Measurements from ENCODE around the gene DUSP1.

The DUSP1 gene

DNA sequence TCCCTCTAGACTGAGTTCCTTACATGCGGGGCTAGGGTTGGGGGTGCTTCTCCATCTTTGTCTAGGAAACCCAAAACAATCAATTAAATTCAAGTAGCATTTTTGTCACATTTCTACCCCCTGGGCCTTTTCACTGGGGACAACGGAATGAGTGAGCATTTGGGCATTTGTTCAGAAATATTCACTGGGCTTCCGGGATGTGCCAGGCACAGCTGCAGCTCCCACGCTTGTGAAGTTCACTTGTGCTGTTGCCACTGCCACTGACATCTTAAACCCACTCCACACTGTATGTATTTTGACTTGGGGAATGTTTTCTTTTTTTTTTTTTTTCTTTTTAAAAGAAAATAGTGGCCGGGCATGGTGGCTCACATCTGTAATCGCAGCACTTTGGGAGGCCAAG, 31.6 kb downstream of the DUSP1 start:
- H3K27ac ChIP-seq, result no peak overlapping the region
- no peaks in the 10 kb centered on the region for H3K27me3 ChIP-seq (ENCODE audit: insufficient read depth, low read depth, severe bottlenecking)
- no peaks in the 10 kb centered on the region for H3K36me3 ChIP-seq
- TF ChIP-seq, protein P1, sequence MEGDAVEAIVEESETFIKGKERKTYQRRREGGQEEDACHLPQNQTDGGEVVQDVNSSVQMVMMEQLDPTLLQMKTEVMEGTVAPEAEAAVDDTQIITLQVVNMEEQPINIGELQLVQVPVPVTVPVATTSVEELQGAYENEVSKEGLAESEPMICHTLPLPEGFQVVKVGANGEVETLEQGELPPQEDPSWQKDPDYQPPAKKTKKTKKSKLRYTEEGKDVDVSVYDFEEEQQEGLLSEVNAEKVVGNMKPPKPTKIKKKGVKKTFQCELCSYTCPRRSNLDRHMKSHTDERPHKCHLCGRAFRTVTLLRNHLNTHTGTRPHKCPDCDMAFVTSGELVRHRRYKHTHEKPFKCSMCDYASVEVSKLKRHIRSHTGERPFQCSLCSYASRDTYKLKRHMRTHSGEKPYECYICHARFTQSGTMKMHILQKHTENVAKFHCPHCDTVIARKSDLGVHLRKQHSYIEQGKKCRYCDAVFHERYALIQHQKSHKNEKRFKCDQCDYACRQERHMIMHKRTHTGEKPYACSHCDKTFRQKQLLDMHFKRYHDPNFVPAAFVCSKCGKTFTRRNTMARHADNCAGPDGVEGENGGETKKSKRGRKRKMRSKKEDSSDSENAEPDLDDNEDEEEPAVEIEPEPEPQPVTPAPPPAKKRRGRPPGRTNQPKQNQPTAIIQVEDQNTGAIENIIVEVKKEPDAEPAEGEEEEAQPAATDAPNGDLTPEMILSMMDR (IDR thresholded peaks at IDR 0.05; ENCODE audit: low read depth, low read length), result no peak
- no peak overlapping the region for H3K4me3 ChIP-seq (ENCODE audit: low read depth, low read length)
- DNase-seq, result no peak
- no peaks in the 10 kb centered on the region for H3K9me3 ChIP-seq (ENCODE audit: severe bottlenecking)

DNA sequence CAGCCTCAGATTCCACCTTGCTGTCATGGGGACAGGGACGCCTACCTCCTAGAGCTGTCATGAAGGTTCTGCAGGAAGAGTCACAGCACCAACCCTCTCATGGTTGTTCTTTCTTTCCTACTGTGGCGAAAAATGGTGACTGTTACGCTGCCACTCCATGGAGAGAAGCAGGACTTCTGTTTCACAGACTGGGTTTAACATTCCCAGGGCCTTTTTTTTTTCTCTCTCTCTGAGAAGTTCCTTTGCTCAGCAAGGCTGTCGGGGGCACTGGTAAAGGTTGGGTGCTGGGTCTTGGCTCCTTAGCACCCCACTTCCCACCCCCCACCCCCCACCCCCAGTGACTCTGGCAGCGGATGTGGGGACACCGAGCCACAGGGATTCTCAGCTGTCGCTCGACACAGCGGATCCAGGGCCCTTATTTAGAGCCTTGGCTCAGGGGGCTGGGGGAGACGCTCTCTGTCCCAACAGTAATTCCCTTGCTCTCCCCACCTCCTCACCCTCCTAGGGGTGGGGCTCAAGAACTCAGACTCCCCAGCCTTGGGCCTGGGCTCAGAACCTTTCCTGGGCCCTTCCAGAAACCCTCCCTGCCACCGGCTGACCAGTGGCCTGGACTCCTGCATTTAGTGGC, 34.4 kb downstream of the DUSP1 start:
- no peak for DNase-seq
- H3K9me3 ChIP-seq (ENCODE audit: severe bottlenecking), result no peaks in the 10 kb centered on the region
- H3K27ac ChIP-seq, result no peak overlapping the region
- H3K4me3 ChIP-seq (ENCODE audit: low read depth, low read length), result no peak overlapping the region
- TF ChIP-seq, protein P1 (IDR thresholded peaks at IDR 0.05; ENCODE audit: low read depth, low read length), result no peak
- no peaks in the 10 kb centered on the region for H3K27me3 ChIP-seq (ENCODE audit: insufficient read depth, low read depth, severe bottlenecking)
- no peaks in the 10 kb centered on the region for H3K36me3 ChIP-seq

DNA sequence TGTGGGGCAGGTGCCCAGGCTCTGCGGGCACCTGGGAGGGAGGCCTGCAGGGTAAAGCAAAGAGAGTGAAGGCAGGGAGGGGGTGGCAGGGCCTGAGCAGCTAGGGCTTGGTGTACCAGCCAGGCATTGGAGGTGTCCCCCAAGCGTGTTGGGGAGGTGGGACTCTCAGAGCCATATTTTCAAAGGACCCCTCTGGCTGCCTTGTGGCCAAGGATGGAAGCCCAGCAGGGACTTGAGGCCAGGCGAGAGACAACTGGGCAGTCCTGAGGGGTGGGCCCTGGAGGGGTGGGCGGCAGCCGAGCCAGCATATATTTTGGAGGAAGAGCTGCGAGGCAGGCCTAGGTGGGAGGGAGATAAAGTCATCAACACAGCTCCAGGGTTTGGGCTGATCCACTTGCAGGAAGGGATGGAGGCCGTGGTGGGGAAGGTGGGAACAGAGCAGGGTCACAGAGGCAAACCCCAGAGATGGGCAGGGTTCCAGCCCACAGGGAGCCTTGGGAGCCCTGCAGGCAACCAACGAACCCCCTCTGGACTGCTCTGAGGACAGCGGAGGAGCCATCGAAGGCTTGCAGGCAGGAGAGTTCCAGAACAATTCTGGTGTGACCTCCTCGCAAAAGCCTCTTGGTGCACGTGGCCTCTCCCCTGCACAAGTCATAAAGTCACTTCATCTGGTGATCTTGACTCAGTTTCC, 35.7 kb downstream of the DUSP1 start:
- Histone ChIP-seq H3K9me3 (ENCODE audit: severe bottlenecking) (no peaks in the 10 kb centered on the region), H3K27me3 (ENCODE audit: insufficient read depth, low read depth, severe bottlenecking) (no peaks in the 10 kb centered on the region), H3K4me3 (ENCODE audit: low read depth, low read length) (no peak overlapping the region), H3K36me3 (no peaks in the 10 kb centered on the region), H3K27ac (no peak overlapping the region)
- TF ChIP-seq, protein P1 (IDR thresholded peaks at IDR 0.05; ENCODE audit: low read depth, low read length), result no peak
- DNase-seq, result no peak

DNA sequence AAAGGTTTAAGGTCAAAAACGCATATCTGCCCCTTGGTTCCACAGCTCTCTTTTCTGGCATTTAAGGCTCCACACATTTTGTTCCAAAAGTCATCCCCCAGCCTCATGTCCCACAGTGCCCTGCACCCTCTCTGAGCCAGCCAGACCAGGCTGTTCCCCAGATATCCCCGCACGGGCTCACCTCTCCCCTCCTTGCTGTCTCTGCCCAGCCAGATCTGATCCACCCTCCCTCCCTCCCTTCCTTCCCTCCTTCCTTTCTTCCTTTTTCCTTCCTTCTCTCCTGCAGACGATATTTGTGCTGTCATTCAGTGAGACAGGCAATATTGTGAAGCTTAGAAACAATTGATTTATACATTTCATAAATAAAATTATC, 37.0 kb downstream of the DUSP1 start:
- no peak for DNase-seq
- H3K36me3 ChIP-seq, result no peaks in the 10 kb centered on the region
- no peak overlapping the region for H3K27ac ChIP-seq
- H3K4me3 ChIP-seq (ENCODE audit: low read depth, low read length), result no peak overlapping the region
- H3K9me3 ChIP-seq (ENCODE audit: severe bottlenecking), result no peaks in the 10 kb centered on the region
- TF ChIP-seq, protein P1 (IDR thresholded peaks at IDR 0.05; ENCODE audit: low read depth, low read length), result no peak
- no peaks in the 10 kb centered on the region for H3K27me3 ChIP-seq (ENCODE audit: insufficient read depth, low read depth, severe bottlenecking)

DNA sequence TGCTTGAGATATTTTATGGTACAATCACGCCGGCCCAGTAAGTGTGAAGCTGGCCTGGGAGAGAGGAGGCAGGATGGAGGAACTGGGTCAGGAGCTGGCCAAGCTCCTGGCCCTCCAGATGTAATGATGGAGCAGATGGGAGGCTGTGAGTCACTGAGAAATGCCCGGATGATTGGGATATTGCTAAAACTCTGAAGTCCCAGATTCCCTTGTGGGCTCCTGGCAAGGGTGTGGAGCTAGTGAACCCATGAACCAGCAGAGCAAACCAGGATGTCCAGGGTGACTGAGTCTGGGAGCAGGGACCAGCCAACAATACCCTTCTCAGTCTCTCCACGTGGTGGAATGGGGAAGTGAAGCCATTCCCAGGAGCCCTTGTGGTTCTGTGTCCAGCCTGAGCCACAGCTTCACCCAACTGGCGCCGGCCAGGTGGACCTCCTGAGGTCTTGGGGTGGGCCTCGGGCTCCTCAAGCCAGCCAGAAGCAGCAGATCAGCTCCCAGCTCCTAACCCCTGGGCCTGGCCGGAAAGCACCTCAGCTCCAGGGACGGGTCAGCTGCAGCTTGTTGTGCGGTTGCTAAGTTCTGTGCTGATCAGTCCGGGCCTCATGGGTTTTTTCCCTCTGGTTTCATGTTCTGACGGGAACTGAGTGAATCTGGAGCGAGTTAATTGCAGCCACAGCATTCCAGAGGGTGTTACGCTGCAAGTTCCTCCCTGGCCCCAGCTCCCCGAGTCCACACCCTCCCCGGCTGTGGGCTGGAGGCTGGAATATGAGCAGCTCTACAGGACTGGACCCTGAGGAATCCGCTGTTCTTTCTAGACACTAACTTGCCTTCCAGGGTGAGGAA, 37.6 kb downstream of the DUSP1 start:
- H3K4me3 ChIP-seq (ENCODE audit: low read depth, low read length), result no peak overlapping the region
- no peaks in the 10 kb centered on the region for H3K36me3 ChIP-seq
- no peak for DNase-seq
- no peak overlapping the region for H3K27ac ChIP-seq
- H3K27me3 ChIP-seq (ENCODE audit: insufficient read depth, low read depth, severe bottlenecking), result no peaks in the 10 kb centered on the region
- TF ChIP-seq, protein P1 (IDR thresholded peaks at IDR 0.05; ENCODE audit: low read depth, low read length), result no peak
- no peaks in the 10 kb centered on the region for H3K9me3 ChIP-seq (ENCODE audit: severe bottlenecking)

All from WERI-Rb-1 (cell line).